Mesothelial cell of epicardium (in vitro differentiated cells): ENCODE data around the gene CAP2. TPM values are rescaled to one million over a fixed set of nuclear protein-coding genes. Genes with fewer than 3 reads are reported as not detected.

Experiments used
- DNase-seq, 2 experiments: peaks; one replicate each; pipeline ENCODE4 v3.0.0; 2021; ENCODE audit warnings: low spot score in 2 of 2; ENCODE audit not compliant: unreplicated experiment in 2 of 2
- H3K27ac Mint-ChIP-seq: 2 replicates; pipeline ENCODE4 v1.8.0; 2021; ENCODE audit warnings: mixed read lengths
- H3K27me3 Mint-ChIP-seq: 2 replicates; pipeline ENCODE4 v1.8.0; 2021; ENCODE audit warnings: low read depth, mixed read lengths
- H3K36me3 Mint-ChIP-seq: 2 replicates; pipeline ENCODE4 v1.8.0; 2021; ENCODE audit warnings: mixed read lengths
- H3K4me1 Mint-ChIP-seq: 2 replicates; pipeline ENCODE4 v1.8.0; 2021; ENCODE audit warnings: mixed read lengths
- H3K4me3 Mint-ChIP-seq: 2 replicates; pipeline ENCODE4 v1.8.0; 2021; ENCODE audit warnings: mild to moderate bottlenecking, moderate library complexity, mixed read lengths
- H3K9me3 Mint-ChIP-seq: 2 replicates; pipeline ENCODE4 v1.8.0; 2021; ENCODE audit warnings: mixed read lengths
- total RNA-seq: library from RNA; stranded (reverse); gene quantifications from 3 replicates; pipeline ENCODE4 v1.2.1, GENCODE V29; 2021
- TF ChIP-seq, protein P1 (sequence below): fragments of 200-600 bp; sonication (generic); IDR thresholded peaks from one replicate; pipeline ENCODE4 v1.5.0; 2021; ENCODE audit warnings: antibody characterized with exemption; ENCODE audit not compliant: unreplicated experiment

The CAP2 gene
- total RNA-seq, 1 donor from 2014 or later = 15.0 TPM

DNA sequence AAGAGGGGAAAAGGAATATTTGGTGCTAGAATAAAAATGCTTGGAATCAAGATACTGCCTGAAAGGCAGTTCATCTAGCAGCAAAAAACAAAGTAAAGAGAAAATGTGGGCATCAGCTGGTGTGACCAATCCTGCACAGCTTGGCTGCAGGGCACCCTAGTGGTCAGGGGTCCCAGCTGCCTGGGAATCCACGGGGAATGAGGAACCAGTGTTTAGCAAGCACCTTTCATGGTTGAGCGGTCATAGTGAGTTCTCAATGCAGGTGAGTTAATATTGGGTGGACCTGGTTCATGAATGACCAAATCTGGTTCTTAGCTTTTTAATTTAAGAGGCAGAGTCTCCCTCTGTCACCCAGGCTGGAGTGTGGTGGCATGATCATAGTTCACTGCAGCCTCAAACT is 53.3 kb downstream of the CAP2 start:
- peaks cover 1% of the 10 kb centered on the region for H3K36me3 Mint-ChIP-seq
- H3K4me3 Mint-ChIP-seq = no peak overlapping the region
- no peak overlapping the region for H3K27ac Mint-ChIP-seq
- DNase-seq = no peak
- H3K4me1 Mint-ChIP-seq = peaks cover 21% of the 10 kb centered on the region
- TF ChIP-seq, protein P1, sequence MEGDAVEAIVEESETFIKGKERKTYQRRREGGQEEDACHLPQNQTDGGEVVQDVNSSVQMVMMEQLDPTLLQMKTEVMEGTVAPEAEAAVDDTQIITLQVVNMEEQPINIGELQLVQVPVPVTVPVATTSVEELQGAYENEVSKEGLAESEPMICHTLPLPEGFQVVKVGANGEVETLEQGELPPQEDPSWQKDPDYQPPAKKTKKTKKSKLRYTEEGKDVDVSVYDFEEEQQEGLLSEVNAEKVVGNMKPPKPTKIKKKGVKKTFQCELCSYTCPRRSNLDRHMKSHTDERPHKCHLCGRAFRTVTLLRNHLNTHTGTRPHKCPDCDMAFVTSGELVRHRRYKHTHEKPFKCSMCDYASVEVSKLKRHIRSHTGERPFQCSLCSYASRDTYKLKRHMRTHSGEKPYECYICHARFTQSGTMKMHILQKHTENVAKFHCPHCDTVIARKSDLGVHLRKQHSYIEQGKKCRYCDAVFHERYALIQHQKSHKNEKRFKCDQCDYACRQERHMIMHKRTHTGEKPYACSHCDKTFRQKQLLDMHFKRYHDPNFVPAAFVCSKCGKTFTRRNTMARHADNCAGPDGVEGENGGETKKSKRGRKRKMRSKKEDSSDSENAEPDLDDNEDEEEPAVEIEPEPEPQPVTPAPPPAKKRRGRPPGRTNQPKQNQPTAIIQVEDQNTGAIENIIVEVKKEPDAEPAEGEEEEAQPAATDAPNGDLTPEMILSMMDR = no peak
- H3K27me3 Mint-ChIP-seq = no peaks in the 10 kb centered on the region
- no peaks in the 10 kb centered on the region for H3K9me3 Mint-ChIP-seq

DNA sequence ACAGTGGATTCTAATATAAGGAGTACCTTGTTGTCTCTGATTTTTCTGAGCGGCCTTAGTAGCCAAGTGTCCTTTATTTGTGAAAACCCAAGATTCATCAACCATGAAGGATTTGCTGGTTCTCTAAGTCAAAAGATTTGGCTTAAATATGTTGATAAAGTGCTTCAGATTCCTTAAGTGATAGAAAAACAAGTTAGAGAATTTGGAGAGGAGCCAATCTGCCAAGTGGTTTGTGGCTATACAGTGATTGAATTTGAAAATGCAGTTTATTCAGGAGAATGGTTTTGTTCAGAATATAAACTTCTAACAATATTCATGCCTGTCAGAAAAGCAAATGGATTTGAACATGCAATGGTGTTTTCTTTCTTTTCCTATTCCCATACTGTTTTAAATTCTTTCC is 54.8 kb downstream of the CAP2 start:
- Mint-ChIP-seq H3K9me3 (no peaks in the 10 kb centered on the region), H3K27me3 (no peaks in the 10 kb centered on the region), H3K4me3 (no peak overlapping the region), H3K36me3 (peaks cover 1% of the 10 kb centered on the region), H3K27ac (peak overlapping the region; percentile 57), H3K4me1 (peaks cover 21% of the 10 kb centered on the region)
- TF ChIP-seq, protein P1 = no peak
- DNase-seq = no peak

DNA sequence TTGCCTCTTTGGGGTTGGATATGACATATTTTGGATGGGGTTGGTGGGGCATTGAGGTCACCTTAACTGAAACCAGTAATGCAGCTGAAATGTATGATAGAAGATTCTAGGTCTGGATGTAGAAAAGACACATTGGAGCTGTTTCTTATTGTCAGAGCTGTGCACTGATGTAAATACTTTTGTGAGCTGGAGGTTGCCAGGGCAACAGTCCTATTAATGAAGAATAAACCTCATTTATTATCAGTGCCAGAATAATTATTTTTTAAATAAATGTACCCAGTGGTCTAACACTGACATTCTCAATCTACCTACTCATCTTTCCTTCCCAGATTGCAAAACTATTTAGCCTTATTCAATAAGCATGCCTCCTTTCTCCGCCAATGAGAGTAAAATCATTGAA is 57.0 kb downstream of the CAP2 start:
- Mint-ChIP-seq H3K27ac (peak overlapping the region; percentile 21), H3K36me3 (peaks cover 3% of the 10 kb centered on the region), H3K9me3 (peaks cover 3% of the 10 kb centered on the region), H3K4me1 (peaks cover 32% of the 10 kb centered on the region), H3K4me3 (no peak overlapping the region), H3K27me3 (no peaks in the 10 kb centered on the region)
- TF ChIP-seq, protein P1 = no peak
- DNase-seq = no peak

DNA sequence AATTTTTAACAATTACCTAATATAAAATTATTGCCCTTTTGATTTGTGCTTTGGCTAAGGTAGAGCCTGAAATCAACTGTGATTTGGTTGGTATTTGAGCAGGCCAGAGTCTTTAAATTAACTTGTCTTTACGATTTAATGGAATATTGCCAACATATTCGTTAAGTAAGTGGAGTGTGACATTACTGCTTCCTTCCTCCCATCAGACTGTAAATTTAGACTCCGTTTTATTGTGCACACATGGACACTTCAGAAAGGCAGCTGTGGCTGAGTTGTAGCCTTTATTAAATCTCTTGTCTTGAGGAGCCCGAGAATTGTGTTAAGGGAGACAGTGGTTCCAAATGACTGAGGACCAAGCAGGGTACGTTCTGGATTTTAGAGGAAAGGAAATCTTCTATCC is 57.4 kb downstream of the CAP2 start:
- no peak overlapping the region for H3K27ac Mint-ChIP-seq
- no peaks in the 10 kb centered on the region for H3K27me3 Mint-ChIP-seq
- H3K4me1 Mint-ChIP-seq = peaks cover 32% of the 10 kb centered on the region
- TF ChIP-seq, protein P1 = no peak
- H3K36me3 Mint-ChIP-seq = peaks cover 5% of the 10 kb centered on the region
- DNase-seq = no peak
- H3K9me3 Mint-ChIP-seq = peaks cover 5% of the 10 kb centered on the region
- no peak overlapping the region for H3K4me3 Mint-ChIP-seq

DNA sequence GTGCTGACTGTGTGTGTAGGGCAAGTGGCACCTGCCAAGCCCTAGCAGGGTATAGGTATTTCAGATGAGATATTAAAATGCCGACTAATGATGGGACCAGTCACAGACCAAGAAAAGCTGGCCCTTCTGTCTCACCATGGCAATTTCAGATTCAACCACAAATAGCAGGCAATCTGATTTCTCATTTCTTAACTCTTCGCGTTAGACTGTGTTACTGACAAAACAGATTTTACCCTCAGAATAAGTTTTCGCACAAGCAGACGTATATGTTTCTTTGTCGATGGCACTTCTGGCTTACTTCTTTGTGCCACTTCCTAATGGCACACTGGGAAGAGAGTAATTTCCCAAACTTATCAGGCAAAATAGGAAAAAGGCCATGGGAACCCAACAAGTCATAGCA is 58.7 kb downstream of the CAP2 start:
- TF ChIP-seq, protein P1 = no peak
- Mint-ChIP-seq H3K27me3 (no peaks in the 10 kb centered on the region), H3K4me3 (no peak overlapping the region), H3K27ac (no peak overlapping the region), H3K9me3 (peaks cover 7% of the 10 kb centered on the region), H3K4me1 (peaks cover 26% of the 10 kb centered on the region), H3K36me3 (peaks cover 6% of the 10 kb centered on the region)
- DNase-seq = no peak

DNA sequence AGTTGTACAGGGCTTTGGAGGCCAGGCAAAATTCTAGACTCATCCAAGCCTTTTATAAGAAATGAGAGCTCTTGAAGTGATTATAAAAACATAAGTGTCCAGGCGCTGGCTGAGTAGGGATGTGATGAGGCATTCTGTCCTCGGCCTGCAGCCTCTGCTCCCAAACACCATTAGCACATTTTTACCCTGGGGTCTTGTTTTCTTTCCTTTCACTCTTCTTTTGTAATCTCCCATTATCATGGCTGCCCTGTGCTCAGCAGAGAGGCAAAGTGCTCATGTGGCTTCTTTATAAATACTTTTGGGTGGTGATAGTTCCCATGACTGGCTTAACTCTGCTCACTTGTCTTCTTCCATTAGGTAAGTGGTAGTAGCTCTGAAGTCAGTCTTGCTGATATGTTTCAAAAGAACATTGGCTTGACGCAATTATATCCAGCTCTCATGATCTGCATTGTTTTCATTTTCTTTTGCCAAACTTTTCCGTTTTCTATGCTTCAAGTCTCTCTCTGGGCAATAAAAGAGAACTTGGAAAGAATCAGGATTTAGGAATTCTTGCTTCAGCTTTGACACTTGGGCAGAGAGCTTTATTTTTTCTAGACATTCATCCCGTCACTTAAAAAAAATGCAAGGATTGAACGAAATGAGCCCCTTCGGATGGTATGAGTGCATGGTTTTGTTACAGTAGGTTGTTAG is 61.1 kb downstream of the CAP2 start:
- Mint-ChIP-seq H3K27me3 (no peaks in the 10 kb centered on the region), H3K4me3 (no peak overlapping the region), H3K36me3 (peaks cover 6% of the 10 kb centered on the region), H3K27ac (no peak overlapping the region), H3K4me1 (peaks cover 18% of the 10 kb centered on the region), H3K9me3 (peaks cover 7% of the 10 kb centered on the region)
- TF ChIP-seq, protein P1 = no peak
- DNase-seq = no peak
